Stimulated activated naive CD4-positive, alpha-beta T cell treated with Interleukin-2 at 50 U/mL for 16 hours (primary cell): ENCODE measurements around the gene FZD2.
"Not testable (repeated sequence)": the region's sequence is repeated elsewhere in the genome, so short reads cannot be mapped to it uniquely, and the experiment has no call there.

Experiments
- DNase-seq: peaks from one replicate; lab custom pipeline; 2025; lab: John Stamatoyannopoulos, UW

The FZD2 gene

GRCh38 chr17:44575403-44575802 is 18.1 kb downstream of the FZD2 start:
- no peak for DNase-seq

DNA sequence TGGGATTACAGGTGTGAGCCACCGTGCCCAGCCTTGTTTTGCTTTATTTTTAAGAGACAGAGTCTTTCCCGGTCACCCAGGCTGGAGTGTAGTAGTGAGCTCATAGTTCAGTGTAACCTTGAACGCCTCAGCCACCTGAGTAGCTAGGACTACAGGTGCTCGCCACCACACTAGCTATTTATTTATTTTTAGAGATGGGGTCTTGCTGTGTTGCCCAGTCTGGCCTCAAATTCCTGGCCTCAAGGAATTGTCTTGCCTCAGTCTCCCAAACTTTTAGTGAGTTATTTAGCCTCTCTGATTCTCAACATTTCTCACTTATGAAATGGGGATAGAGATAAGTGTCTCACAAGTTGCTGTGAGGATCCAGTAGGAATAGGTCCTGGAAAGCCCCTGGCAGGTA is 21.7 kb downstream of the FZD2 start:
- no peak for DNase-seq

- DNase-seq = no peak
These were observed 24.6 kb downstream of the FZD2 start for GRCh38 chr17:44581868-44582267.

GRCh38 chr17:44584443-44584842 is 27.2 kb downstream of the FZD2 start:
- no peak for DNase-seq

- no peak for DNase-seq
These were observed 28.0 kb downstream of the FZD2 start for GRCh38 chr17:44585315-44585714.

- DNase-seq = no peak
These were observed 30.1 kb downstream of the FZD2 start for GRCh38 chr17:44587339-44587738.

DNA sequence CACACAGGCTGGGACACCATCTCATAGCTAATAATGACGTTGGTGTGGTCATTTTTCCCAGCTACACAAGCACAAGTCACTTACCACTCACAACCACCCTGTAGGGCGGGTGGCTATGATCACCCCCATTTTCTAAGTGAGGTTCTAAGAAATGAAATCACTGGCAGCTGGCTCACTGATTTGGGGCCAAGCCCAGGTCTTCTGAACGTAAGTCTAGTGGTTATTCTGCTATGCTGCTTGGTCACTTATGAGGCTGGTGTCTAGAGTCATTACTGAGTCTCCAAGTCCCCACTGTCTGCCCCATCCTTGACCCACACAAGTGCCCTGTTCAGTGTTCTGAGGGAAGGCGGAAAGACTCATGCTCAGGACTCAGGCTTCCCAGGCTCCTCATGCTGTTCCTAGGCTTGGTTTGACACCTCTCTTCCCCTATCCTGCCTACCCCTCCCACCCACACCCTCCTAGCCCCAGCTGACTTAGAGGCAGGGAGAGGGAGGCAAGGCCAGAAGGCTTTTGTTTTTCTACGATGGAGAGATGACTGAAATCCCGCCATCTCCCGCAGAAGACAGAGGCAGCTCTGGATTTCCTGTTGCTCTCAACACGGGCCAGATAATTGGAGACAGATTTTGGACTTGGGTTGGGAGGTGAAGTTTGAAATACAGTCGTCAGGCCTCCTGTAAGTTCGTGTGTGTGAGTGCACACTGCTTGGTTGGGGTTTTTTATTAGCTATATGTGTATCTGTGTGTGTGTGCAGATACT is 32.2 kb downstream of the FZD2 start:
- no peak for DNase-seq

GRCh38 chr17:44590072-44590462 is 32.8 kb downstream of the FZD2 start:
- DNase-seq = not testable (repeated sequence)

DNA sequence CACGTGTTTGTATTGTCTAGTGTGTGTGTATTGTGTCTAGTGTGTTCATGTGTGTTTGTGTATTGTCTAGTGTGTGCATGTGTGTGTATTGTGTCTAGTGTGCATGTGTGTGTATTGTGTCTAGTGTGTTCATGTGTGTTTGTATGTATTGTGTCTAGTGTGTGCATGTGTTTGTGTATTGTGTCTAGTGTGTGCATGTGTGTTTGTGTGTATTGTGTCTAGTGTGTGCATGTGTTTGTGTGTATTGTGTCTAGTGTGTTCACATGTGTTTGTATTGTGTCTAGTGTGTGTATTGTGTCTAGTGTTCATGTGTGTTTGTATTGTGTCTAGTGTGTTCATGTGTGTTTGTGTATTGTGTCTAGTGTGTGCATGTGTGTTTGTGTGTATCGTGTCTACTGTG is 33.5 kb downstream of the FZD2 start:
- DNase-seq = not testable (repeated sequence)

DNA sequence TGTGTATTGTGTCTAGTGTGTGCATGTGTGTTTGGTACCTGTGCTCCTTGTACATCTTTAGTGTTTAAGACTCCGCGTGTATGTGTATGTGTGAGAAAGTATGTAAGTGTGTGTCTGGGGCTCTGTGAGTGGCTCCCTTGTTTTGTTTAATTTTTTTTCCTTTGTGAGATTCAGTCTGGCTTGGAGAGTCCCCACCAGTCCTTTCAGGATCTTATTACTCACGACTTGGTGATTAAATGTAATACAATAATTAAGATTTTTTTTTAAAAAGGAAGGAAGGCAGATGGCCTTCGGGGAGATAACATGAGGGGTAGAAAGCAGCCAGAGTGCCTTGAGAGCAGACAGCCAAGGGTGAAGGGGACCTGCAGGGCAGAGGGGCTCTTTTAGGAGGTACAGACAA is 33.9 kb downstream of the FZD2 start:
- no peak for DNase-seq

DNA sequence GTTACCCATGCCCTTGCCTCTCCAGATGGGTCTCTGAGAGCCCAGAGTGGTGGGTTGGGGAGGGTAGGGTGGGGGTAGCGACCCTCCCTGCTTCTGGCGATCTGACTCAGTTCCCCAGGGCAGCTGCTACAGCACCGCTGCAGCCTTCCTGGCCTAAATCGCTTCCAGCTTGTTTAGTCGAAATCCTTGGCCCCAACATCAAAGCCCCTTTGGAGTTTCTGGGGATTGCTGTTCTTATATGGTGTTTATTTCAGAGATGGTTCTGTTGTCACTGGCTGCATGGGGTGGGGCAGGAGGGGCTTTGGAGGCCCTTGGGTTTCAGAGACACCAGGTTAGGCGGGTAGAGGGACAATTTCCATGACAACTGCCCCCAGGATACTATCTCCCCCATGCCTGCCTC is 35.9 kb downstream of the FZD2 start:
- no peak for DNase-seq

- DNase-seq = no peak
These were observed 38.0 kb downstream of the FZD2 start for GRCh38 chr17:44595216-44595775.

DNA sequence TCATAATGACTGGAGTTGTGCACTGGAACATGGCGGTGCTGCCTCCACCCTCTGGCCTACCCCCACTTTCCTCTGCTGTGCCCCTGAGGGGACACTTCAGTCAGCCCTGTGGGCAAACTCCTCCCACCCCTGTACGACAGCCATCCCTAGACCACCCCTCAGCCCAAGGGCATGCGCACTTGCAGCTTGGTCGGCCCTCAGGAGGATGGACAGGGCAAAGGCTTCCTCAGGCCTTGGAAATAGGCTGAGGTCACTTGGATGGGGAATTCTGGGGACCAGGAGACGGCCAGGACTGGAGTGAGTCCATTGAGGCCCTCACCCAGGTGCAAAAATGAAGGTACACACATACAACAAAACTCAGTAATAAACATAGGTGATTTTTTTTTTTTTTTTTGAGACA is 41.0 kb downstream of the FZD2 start:
- DNase-seq = no peak

DNA sequence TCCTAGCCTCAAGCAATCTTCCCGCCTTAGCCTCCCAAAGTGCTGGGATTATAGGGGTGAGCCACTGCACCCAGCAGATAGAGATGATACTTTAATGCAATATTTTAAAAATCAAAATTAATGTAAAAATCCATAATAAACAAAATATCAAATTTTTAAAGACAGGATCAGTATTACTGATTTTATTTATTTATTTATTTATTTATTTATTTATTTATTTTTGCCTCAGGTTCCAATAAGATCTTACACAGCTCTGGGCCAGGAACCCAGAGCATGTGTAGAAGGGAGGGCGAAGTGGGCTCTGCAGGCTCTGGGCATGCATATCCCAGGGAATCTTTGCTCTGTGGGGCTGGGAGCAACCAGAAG is 41.6 kb downstream of the FZD2 start:
- DNase-seq = no peak

GRCh38 chr17:44599298-44600175 is 42.3 kb downstream of the FZD2 start:
- DNase-seq = no peak

DNA sequence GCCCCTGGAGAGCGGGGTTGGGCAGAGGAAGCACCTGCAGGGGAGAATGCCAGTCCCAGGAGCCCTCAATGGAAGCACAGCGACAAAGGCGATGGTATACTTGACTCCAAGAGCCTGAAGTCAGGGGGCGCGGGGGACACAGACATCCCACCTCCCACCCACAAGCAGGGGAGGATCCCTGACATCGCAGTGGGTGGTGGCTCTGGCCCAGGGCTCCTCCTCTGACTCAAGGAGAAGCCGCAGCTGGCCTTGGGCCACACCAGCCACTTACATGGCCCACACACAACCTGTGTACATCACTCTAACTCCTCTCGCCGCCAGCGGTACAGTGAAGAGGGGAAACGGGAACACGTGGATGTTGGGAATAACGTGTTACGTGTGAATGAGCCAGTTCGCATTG is 44.3 kb downstream of the FZD2 start:
- DNase-seq = no peak

- no peak for DNase-seq
These were observed 44.7 kb downstream of the FZD2 start for GRCh38 chr17:44601973-44602372.

- DNase-seq = no peak
These were observed 45.1 kb downstream of the FZD2 start for GRCh38 chr17:44602390-44602789.

GRCh38 chr17:44602970-44603369 is 45.7 kb downstream of the FZD2 start:
- no peak for DNase-seq

DNA sequence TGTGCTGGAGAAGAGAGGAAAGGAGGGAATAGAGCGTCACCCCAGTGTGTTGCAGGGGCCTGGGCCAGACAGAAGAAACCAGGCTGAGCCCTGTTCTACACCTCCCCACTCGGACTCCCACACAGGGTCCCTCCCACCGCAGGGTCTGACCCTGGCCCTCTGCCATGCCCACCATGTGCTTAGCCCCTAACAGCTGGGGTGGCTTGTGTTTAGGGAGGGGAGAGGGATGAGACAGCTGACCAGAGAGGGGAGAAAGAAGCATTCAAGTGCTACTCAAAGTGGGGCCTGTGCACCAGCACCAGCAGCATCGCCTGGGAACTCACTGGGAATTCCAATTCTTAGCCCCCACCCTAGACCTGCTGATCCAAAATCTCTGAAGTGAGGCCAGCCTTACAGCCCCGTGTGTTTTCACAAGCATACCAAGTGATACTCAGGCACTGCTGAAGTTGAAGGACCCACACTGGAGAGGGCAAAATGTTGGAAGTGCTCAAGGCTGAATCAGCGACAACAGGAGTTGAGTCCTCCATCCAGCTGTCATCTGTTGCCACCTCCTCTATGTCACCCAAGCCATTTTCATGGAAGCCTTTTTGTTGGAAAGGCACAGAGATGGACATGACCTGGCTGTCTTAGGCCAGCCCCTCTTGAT is 47.0 kb downstream of the FZD2 start:
- no peak for DNase-seq

DNA sequence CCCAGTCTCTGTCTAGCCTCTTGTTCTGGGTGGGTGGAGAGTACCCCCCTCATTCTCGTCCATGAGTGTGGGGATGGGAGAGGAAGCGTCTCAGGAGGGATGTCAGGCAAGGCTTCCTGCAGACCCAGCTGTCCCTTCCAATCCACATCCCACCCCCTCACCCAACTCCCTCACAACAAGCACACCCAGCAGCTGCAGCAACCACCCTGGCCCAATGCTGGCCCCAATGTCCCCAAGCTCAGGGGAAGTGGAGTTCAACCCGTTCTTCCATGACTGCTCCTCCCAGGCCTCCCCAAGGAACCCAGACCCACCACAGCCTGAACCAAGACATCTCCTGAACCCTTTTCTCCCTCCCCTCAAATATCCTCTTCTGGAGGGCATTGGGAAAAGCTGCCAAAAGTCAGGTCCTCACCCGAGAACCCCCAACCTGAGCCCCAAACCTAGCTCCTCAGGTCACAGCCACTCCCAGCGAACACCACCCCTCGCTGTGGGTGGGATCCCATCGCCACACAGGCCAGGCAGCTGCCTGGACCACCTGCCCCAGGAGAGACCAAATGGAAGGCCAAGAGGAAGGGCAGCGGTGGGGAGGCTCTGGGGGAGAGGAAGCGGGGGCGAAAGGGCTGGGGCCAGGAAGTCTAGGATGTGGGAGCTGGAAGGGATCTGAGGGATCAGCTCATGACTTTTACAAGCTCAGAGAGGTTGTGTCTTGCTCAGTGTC is 47.6 kb downstream of the FZD2 start:
- no peak for DNase-seq

GRCh38 chr17:44606658-44607057 is 49.4 kb downstream of the FZD2 start:
- DNase-seq = no peak
